ENCODE data around the gene GNA12.
"Not testable (repeated sequence)": the region's sequence is repeated elsewhere in the genome, so short reads cannot be mapped to it uniquely, and the experiment has no call there.

GNA12 gene

GRCh38 chr7:2725178-2726105, 118.7 kb downstream of the GNA12 start:
- DNase-seq = no peak

DNA sequence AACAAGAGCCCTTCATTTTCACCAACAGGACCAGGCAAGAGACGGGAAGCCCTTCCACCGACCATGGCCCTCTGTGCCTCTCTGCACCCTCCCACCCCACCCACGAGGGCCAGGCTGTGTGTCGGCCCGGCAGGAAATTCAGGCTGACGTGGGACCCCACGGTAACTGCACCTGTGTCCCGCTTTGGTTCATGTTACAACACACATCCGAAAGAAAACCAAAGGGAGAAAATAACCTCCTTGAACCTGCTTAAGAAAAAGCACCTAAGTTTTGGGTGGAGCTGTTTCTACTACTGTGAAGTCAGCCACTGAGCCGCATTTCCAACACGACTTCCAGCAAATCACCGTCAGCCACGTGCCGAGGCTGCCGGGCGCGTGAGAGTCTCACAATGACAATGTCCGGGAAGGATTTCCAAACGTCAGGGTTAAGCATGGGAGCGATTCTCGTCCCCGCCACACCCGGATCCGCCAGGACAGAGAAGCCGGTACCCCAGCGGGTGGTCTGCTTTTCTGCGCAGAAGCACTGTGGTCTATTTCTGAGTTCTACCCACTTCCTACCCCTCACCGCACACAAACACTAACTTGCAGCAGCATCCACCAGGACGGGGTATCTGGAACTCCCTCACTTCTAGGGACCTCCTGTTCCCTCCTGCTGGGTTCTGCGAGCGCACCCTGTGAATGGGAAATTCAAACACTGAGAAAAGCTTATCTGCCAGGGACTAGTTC, 119.5 kb downstream of the GNA12 start:
- no peak for DNase-seq

GRCh38 chr7:2724036-2724435, 120.1 kb downstream of the GNA12 start:
- not testable (repeated sequence) for DNase-seq

GRCh38 chr7:2723138-2723850, 120.8 kb downstream of the GNA12 start:
- DNase-seq = no peak

GRCh38 chr7:2722591-2722990, 121.5 kb downstream of the GNA12 start:
- DNase-seq = no peak

DNA sequence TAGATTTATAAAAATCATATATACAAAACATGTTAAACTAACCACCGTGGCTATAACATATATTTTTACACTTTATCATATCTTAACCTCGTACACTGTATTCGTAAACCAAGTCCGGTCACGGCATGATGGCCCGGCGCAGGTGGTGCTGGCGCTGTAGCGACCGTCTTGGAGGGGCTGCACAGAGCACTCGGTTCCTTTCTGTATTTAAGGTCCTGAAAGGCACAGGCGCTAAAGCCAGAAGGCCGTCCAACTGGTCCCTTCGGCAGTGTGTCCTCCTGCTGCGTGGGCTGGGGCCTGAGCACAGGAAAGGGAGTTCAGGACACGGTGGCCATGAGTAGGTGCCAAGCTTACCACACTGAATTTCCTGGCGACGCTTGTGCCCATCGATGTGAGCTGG, 122.3 kb downstream of the GNA12 start:
- no peak for DNase-seq

DNA sequence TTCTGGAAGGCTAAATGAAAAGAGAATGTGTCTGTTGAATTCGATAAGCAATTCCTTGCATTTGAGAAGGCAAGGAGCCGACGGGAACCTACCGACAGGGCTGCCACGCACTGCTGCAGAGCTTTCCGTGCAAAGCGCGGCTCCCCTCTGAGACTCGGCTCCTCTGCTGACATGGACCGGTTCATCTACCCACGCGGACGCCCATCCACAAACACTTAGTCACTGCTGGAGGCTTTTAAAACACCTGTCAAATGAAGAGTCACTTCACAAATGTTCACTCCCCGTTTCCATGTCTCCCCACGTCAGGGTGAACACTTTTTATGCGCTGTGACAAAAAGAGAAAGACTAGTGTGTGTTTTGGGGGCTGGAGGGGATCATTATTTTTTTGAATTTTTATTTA, 124.1 kb downstream of the GNA12 start:
- no peak for DNase-seq

- no peak for DNase-seq
Observed at GRCh38 chr7:2719007-2719406, 125.1 kb downstream of the GNA12 start.

DNA sequence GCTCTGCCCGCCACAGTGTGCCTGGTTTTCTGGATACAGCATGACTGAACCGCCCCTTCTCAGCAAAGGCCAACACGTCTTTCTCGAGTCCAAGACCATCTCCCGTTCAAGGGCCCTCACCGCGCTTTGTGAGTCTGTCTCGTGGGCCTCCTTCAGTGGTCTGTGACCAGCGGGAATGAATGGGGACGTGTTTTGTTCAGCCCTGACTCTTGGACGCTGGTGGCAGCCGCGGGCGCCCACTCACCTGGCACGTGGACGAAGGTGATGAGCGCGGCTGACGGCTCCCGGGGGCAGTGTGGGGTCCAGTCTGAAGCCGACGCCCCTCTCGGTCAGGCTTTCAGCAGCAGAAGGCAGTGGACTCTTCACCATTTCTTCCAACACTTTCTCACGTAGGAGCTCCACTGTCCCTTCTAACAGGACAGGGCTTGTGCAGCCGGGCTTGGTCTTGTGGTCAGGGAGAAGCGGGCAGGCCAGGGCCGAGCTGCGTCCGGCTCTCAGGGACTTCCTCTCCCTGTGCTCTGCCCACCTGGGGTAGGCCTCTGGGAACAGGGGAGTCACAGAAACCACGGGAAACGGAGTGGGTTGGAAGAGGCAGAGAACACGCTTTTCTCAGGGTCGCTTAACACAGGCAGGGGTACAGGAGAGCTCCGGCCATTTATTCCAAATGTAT, 125.7 kb downstream of the GNA12 start:
- no peak for DNase-seq

GRCh38 chr7:2717293-2718261, 126.5 kb downstream of the GNA12 start:
- DNase-seq = no peak

- DNase-seq = no peak
Observed at GRCh38 chr7:2716906-2717292, 127.2 kb downstream of the GNA12 start.

DNA sequence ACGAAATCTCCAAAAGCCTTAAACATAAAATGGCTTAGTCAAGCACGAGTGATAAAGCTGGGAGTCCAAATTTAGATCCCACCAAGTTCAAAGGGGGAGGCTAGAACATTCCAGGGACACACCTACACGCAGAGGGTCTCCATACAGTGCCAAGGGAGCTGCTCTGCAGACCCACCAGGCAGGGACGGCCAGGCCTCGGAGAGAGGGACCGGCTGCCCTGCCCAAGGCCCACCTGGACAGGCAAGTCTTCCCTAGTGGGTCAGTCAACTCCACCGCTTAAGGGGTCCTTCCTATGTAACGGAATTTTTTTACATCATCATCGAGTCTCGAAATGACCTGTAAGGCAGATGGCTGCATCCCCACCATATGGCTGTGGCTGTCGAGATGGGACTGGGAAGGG, 127.6 kb downstream of the GNA12 start:
- no peak for DNase-seq

- DNase-seq = no peak
Observed at GRCh38 chr7:2715341-2716231, 128.5 kb downstream of the GNA12 start.

DNA sequence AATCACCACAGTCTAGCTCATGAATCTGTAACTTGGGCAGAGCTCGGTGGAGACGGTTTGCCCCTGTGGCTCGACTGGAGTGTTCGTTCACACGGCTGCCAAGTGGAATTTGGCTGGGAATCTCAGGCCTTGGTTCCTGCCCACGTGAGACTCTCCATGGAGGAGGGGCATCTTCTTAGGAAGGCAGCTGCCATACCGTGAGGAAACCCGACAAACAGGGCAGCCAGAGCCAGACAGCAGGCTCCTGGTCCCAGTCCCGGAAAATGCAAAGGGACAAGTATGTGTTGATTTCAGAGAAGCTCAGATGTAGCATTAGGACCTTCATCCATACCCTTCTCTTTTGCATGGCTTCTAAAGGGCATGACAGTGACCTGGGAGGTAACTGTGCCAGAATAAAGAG, 129.5 kb downstream of the GNA12 start:
- no peak for DNase-seq

- no peak for DNase-seq
Observed at GRCh38 chr7:2713978-2714377, 130.1 kb downstream of the GNA12 start.

DNA sequence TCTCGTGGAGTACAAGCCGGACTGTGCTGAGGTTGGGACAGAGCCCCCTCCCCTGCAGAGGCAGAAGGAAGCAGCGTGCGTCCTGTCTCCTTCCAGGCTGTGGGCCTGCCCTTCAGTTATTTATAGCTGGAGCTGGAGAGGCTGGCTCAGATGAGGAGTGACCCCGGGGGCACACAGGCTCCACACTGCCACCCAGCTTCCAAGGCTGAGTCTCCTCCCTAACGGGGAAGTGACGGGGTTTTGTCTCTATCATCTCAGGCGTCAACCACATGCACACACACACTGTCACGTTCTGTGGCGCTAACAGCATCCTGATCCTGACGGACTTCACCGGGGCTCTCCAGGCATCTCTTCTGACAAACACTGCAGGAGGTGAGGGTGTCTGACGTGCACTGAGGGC, 130.7 kb downstream of the GNA12 start:
- peak; percentile 66 for DNase-seq

DNA sequence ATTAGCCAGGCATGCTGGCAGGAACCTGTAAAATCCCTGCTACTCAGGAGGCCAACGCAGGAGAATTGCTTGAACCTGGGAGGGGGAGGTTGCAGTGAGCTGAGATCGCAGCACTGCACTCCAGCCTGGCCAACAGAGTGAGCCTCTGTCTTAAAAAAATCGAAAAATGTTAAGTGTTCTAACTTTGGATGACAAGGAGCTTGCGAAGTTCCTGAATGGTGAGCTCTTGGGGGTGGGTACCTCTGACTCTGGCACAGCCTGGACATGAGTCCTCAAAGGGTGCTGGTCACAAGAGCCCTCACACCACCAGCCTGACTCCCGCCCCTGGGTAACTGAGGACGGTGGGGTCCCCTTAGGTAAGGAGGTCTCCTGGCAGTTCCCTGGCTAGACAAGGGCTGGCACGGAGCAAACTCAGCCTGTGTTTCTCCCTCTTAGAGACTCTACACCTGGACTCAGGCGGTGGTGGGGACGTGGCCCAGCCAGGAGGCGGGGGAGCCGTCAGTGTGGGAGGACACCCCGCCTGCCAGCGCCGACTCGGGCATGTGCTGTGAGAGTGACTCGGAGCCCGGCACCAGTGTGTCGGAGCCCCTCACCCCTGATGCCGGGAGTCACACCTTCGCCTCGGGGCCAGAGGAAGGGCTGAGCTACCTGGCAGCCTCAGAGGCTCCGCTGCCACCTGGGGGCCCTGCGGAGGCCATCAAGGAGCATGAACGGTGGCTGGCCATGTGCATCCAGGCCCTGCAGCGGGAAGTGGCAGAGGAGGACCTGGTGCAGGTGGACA, 132.0 kb downstream of the GNA12 start:
- no peak for DNase-seq

- no peak for DNase-seq
Observed at GRCh38 chr7:2710901-2711551, 133.1 kb downstream of the GNA12 start.

- DNase-seq = no peak
Observed at GRCh38 chr7:2710286-2710655, 133.8 kb downstream of the GNA12 start.

Data from eye (tissue), 1 donor.